Measurements from ENCODE around the gene USP20. TPM values are rescaled to one million over a fixed set of nuclear protein-coding genes. Genes with fewer than 3 reads are reported as not detected.

USP20 gene
- total RNA-seq, 2 experiments from 2014 or later, result 51.1 to 55.4 TPM

DNA sequence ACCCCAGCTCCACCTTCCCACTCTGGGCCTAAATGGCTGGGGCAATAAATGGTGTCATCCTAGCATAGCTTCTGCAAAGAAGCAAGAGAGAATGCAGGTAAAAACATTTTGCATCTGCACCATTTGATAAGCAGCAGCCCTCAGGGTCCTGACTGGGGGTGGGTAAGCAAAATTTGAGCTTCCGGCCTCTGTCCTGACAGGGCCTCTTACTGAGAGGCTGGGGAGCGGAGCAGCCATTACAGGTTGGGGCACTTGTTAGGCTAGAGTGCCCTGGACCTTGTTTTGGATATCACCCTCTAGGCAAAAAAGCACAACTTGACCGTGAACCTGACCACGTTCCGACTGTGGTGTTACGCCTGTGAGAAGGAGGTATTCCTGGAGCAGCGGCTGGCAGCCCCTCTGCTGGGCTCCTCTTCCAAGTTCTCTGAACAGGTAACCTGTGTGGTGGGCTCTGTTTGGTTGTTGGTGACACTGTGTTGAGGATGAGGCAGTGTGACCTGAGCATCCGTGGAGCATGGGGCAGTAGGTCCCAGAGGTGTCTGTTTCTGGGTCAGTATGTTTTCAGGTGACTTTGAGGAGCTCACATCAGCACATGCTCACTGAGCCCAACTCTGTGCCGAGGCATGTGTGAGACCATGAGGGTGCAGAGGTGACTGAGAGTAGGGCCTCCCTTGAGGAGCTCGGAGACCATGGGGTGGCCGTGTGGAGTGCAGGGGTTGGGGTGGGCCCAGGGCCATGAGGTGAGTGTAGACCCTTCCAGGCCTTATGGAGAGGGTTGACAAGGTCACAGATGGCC, 23.1 kb downstream of the USP20 start:
- H3K9me3 Mint-ChIP-seq, result no peaks in the 10 kb centered on the region
- H3K4me1 Mint-ChIP-seq, result peaks cover 52% of the 10 kb centered on the region
- peaks cover 47% of the 10 kb centered on the region for H3K36me3 Mint-ChIP-seq
- H3K27ac Mint-ChIP-seq, result no peak overlapping the region
- H3K4me3 Mint-ChIP-seq, result no peak overlapping the region
- DNase-seq, result no peak
- no peaks in the 10 kb centered on the region for H3K27me3 Mint-ChIP-seq

DNA sequence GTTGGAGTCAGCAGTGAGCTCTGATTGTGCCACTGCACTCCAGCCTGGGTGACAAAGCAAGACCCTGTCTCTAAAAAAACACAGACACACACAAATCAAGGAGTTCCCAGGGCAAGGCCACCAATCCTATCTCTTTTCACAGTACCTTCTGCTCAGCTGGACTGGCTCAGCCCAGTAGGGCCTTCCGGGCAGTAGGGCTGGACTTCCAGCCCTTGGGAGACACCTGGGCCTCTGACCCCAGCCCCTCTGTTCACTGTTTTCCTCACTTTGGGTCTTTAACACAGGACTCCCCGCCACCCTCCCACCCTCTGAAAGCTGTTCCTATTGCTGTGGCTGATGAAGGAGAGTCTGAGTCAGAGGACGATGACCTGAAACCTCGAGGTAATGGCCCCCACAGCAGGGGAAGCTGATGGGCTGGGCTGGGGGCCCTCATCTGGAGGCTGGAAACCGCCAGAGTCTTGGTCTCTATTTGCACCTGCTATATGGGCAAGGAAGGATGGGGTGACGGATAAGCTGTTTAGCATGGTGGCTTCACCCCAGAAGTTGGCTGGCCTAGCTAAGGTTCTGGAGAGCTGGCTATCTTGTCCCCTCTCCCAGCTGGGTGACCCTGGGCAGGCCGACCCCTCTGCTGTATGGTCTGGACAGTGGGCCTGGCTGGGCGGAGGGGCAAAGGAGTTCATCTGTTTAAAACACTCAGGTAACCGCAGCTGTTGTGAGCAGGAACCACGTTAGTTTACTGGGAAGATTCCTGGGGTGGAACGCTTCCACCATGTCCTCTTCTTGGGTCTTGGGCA, 25.6 kb downstream of the USP20 start:
- Mint-ChIP-seq H3K4me1 (peaks cover 44% of the 10 kb centered on the region), H3K9me3 (no peaks in the 10 kb centered on the region), H3K27ac (peak overlapping the region; percentile 88), H3K4me3 (no peak overlapping the region), H3K27me3 (no peaks in the 10 kb centered on the region), H3K36me3 (peaks cover 41% of the 10 kb centered on the region)
- peak; percentile 68 for DNase-seq

DNA sequence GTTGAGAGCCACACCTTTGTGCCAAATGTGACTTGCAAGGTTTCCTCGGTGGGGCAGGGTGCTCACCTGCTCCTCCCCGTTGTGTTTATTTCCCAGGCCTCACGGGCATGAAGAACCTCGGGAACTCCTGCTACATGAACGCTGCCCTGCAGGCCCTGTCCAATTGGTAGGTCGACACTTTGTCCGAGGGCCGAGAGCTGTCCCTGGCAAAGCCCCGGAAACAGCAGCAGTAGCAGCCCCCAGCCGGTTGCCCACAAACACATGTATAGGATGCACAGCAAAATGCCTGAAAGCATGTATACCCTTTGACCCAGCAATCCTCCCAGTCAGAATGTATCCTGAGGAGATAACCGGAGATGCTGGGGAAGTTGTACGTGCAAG, 26.2 kb downstream of the USP20 start:
- Mint-ChIP-seq H3K36me3 (peaks cover 38% of the 10 kb centered on the region), H3K27me3 (no peaks in the 10 kb centered on the region), H3K4me3 (no peak overlapping the region), H3K9me3 (no peaks in the 10 kb centered on the region), H3K4me1 (peaks cover 48% of the 10 kb centered on the region), H3K27ac (peak overlapping the region; percentile 88)
- DNase-seq, result no peak

DNA sequence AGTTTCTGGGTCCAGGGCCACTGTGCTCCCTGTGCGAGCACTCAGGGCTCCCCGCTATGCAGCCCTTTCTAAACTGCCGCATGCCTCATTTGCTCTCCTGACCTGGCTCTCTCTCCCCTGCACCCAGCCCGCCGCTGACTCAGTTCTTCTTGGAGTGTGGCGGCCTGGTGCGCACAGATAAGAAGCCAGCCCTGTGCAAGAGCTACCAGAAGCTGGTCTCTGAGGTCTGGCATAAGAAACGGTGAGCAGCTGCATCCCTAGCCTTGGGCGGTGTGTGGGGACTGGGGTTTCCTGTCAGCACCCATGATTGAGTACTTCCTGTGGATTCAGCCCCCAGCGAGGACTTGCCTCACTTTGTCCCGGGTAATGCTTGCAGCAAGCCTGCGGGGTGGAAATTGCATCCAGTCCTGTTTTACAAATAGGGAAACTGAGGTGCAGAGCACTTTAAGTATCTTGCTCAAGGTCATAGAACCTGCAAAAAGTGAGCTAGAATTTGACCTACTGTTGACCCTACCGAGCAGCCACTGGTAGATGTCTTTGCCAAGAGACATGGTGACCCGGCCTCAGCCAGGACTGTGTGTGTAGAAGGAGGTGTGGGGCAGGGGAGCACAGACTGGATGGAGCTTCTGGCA, 27.9 kb downstream of the USP20 start:
- Mint-ChIP-seq H3K9me3 (no peaks in the 10 kb centered on the region), H3K4me1 (peaks cover 59% of the 10 kb centered on the region), H3K36me3 (peaks cover 42% of the 10 kb centered on the region), H3K27me3 (no peaks in the 10 kb centered on the region), H3K4me3 (peak overlapping the region; percentile 5), H3K27ac (peak overlapping the region; percentile 84)
- peak; percentile 78 for DNase-seq

DNA sequence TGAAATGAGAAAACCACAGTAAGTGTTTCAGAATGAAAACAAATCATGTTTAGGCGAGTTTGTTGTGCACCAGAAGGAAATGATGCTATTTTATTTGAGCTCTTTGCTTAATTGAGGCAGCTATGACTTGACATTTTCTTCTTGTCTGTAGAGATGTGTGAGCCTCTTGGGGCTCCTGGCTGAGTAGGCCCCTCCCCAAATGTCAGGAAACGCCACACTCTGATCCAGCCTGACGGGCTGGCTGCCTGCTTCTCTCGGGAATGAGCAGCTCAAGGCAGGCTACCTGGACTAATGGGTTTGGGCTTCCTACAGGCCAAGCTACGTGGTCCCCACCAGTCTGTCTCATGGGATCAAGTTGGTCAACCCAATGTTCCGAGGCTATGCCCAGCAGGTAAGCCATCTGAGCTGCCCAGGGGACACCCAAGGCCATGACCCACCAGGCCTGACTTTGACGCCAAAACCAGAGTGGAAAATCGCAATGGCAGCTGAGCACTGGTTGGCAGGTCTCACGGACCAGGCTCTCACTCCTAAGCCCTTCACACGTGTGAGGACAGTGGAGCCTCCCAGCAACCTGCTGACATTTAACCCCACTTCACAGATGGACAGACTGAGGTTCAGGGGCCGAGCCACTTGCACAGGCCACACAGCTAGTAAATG, 29.9 kb downstream of the USP20 start:
- H3K36me3 Mint-ChIP-seq, result peaks cover 45% of the 10 kb centered on the region
- no peak for DNase-seq

DNA sequence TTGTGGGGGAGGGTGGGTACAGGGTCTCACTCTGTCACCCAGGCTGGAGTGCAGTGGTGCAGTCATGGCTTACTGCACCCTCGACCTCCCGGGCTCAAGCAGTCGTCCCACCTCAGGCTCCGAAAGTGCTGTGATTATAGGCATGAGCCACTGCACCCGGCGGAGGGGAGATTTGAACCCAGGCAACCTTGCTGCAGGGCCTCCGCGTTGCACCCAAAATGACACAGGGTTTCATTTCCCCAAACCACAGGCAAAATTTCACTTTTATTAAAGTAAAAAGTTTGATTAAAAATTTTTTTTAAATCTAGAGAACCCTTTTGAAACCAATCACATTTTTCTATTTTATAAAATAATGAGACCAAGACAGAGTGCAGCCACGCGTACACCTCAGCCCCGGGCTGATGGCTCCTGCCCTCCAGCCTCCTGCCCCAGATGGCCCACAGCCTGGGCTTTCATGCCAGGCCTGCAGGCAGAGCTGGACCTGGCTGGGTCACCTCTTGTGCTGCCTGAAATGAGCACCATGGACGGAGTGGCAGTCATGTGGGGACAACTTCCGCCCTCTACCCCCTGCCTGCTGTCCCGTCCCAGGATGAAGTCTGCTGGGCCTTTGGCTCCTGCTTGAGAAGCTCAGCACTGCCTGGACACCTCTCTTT, 30.5 kb downstream of the USP20 start:
- Mint-ChIP-seq H3K36me3 (peaks cover 47% of the 10 kb centered on the region), H3K9me3 (no peaks in the 10 kb centered on the region), H3K27me3 (no peaks in the 10 kb centered on the region), H3K27ac (peak overlapping the region; percentile 92), H3K4me3 (peak overlapping the region; percentile 36), H3K4me1 (peaks cover 72% of the 10 kb centered on the region)
- DNase-seq, result no peak

More for the DNA sequence above, 29.9 kb downstream of the USP20 start:
- no peak overlapping the region for H3K4me3 Mint-ChIP-seq
- H3K4me1 Mint-ChIP-seq, result peaks cover 72% of the 10 kb centered on the region
- no peaks in the 10 kb centered on the region for H3K27me3 Mint-ChIP-seq
- no peaks in the 10 kb centered on the region for H3K9me3 Mint-ChIP-seq
- peak overlapping the region; percentile 92 for H3K27ac Mint-ChIP-seq

DNA sequence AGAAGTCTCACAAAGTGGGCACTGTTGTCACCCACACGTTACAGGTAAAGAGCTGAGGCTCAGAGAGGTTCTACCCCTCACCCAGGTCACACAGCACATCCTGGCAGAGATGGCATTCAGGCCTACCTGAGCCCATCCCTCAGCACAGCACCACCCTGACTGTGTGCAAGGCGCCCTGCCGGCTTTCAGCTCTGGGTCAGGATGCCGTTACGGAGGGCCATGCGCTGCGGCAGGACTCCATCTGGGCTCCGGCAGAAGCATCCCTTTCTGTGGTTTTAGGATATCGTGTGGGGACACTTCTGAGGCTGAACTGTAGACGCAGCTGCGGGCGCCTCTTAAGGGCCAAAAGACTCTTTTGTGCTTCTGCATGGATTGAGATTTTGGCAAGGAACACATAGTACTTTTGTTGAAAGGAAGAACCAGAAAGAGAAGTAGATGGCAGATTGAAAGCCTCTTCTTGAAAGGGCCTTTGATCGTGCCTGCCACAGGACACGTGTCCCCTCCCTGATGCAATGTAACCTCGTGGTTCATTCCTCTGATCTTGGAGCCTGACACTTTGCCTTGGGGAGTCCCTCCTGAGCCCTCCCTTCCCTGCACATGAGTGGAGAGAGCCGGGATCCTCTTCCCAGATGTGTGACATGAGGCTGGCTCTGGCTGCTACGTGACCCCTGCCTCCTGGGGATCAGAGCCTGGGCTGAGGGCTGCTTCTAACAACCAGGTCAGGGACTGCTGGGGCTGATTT, 31.3 kb downstream of the USP20 start:
- DNase-seq, result peak; percentile 54
- peaks cover 67% of the 10 kb centered on the region for H3K4me1 Mint-ChIP-seq
- H3K27ac Mint-ChIP-seq, result peak overlapping the region; percentile 92
- H3K4me3 Mint-ChIP-seq, result peak overlapping the region; percentile 36
- no peaks in the 10 kb centered on the region for H3K9me3 Mint-ChIP-seq
- no peaks in the 10 kb centered on the region for H3K27me3 Mint-ChIP-seq
- H3K36me3 Mint-ChIP-seq, result peaks cover 42% of the 10 kb centered on the region

DNA sequence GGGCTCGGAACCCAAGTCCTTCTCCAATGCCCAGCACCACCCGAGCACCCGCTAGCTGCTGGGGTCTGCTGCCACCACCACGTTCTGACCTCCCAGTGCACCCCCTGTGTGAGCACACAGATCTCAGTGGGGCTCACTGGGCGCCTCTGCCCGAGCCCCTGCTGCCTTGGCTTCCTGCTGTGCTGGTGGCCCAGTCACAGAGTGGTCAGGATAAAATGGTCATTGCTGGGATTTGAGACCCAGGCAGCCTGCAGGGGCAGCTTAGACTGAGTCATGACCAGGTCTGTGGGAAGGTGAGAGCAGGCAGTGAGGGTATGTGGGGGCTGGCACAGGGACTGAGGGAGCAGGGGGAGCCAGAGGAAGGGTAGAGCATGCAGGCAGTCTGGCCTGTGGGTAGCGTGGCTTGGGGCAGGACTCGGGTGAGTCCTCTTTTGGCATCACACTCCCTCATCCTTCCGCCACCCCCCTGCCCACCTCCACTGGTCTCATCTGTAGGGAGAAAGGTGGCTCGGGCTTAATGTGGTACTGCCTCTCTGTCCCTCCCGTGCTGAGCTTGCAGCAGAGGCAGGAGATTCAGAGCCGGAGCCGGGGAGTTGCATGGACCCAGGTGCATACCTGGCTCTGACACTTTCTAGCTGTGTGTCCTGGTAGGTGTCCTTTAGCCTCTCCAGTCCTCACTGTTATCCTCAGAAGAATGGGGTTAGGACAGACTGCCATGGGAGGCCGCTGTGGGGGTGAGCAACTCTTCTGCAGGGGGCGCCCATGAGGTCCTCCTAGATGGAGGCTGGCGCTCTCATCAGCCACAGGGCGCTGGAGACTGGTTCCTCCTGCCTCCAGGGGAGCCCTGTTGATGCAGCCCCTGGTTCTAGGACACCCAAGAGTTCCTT, 32.1 kb downstream of the USP20 start:
- Mint-ChIP-seq H3K4me3 (peak overlapping the region; percentile 66), H3K4me1 (peaks cover 63% of the 10 kb centered on the region), H3K9me3 (no peaks in the 10 kb centered on the region), H3K27me3 (no peaks in the 10 kb centered on the region), H3K27ac (peak overlapping the region; percentile 92), H3K36me3 (peaks cover 39% of the 10 kb centered on the region)
- peak; percentile 52 for DNase-seq

DNA sequence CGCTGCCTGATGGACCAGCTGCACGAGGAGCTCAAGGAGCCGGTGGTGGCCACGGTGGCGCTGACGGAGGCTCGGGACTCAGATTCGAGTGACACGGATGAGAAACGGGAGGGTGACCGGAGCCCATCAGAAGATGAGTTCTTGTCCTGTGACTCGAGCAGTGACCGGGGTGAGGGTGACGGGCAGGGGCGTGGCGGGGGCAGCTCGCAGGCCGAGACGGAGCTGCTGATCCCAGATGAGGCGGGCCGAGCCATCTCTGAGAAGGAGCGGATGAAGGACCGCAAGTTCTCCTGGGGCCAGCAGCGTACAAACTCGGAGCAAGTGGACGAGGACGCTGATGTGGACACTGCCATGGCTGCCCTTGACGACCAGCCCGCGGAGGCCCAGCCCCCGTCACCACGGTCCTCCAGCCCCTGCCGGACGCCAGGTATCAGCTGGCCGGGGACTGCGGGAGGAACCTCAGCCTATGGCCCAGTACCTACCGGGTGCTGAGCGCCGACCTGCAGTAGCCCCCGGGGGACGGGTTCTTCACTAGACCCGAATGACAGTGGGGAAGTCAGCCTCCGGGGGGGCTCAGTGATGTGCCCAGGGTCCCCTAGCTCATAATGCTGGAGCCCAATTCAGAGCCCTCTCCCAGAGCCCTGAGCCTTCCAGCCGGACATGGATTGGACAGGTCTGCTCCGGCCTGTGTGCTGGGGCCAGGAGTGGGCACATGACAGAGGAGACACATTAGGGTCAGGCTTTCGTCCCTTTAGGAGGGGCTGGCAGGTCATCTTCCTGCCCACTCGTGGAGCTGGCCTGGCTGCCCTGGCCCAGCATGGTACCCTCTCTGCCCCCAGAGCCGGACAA, 33.0 kb downstream of the USP20 start:
- no peaks in the 10 kb centered on the region for H3K9me3 Mint-ChIP-seq
- H3K4me1 Mint-ChIP-seq, result peaks cover 60% of the 10 kb centered on the region
- H3K27me3 Mint-ChIP-seq, result no peaks in the 10 kb centered on the region
- peaks cover 41% of the 10 kb centered on the region for H3K36me3 Mint-ChIP-seq
- DNase-seq, result no peak
- H3K4me3 Mint-ChIP-seq, result peak overlapping the region; percentile 68
- peak overlapping the region; percentile 92 for H3K27ac Mint-ChIP-seq

DNA sequence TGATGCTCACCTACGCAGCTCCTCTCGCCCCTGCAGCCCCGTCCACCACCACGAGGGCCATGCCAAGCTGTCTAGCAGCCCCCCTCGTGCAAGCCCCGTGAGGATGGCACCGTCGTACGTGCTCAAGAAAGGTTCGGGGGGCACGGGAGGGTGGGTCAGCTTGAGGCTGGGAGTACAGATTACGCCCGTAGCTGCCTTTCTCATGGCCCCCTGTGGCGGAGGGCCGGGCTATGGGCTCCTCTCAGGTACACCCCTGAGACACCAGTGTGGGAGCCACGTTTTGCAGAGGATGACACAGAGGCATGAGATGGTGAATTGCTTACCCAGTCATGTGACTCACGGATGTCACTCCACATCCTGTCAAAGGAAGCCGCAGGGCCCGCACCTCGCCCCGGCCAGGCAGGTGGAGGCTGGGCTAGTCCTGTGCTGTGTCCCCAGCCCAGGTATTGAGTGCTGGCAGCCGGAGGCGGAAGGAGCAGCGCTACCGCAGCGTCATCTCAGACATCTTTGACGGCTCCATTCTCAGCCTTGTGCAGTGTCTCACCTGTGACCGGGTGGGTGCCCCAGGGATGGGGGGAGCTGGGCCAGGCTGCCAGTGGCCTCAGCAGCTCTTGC, 33.7 kb downstream of the USP20 start:
- Mint-ChIP-seq H3K36me3 (peaks cover 36% of the 10 kb centered on the region), H3K27me3 (no peaks in the 10 kb centered on the region), H3K4me3 (peak overlapping the region; percentile 68)

DNA sequence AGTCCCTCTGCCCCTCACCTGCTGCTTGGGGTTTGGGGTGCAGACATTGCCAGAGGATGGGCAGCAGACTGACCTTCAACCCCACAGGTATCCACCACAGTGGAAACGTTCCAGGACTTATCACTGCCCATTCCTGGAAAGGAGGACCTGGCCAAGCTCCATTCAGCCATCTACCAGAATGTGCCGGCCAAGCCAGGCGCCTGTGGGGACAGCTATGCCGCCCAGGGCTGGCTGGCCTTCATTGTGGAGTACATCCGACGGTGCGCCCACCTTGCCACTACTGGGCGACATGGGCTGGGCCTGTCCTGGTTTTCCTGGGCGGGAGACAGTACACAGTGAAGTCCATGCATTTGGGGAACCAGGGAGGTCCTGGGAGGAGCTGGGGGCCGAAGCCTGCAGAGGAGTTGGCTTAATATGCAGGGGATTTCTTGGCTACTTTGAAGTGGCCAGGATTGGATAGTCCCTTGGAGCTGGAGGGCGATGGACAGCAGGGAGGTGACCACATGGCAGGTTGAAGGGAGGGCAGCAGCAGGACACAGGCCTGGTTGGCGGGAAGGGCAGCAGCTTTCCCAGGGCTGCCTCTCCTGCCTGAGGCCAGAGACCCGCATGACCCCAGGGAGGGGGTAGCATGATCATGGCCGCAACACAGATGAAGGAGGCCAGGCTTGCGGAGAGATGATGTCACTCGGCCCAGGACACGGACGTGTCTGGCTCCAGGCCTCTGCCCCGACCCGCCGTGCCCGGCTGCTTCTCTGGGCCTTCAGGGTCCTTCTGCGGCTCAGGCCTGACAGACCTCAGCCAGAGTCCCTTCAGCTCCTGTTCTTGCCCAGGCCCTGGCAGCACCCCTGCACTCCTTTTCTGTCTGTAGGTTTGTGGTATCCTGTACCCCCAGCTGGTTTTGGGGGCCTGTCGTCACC, 34.6 kb downstream of the USP20 start:
- Mint-ChIP-seq H3K4me3 (peak overlapping the region; percentile 68), H3K27ac (peak overlapping the region; percentile 92), H3K27me3 (no peaks in the 10 kb centered on the region), H3K9me3 (no peaks in the 10 kb centered on the region), H3K36me3 (peaks cover 37% of the 10 kb centered on the region), H3K4me1 (peaks cover 55% of the 10 kb centered on the region)
- DNase-seq, result no peak

More for the DNA sequence above, 33.7 kb downstream of the USP20 start:
- peaks cover 55% of the 10 kb centered on the region for H3K4me1 Mint-ChIP-seq
- peak; percentile 86 for DNase-seq
- H3K27ac Mint-ChIP-seq, result peak overlapping the region; percentile 92
- H3K9me3 Mint-ChIP-seq, result no peaks in the 10 kb centered on the region

Data from activated naive CD8-positive, alpha-beta T cell treated with anti-CD3 and anti-CD28 coated beads for 36 hours (primary cell).